Osteoblast (primary cell): ENCODE data around the gene LRRC46. TPM values are rescaled to one million over a fixed set of nuclear protein-coding genes. Genes with fewer than 3 reads are reported as not detected.

Source experiments
- DNase-seq: peaks from one replicate; pipeline ENCODE4 v3.0.0; 2011; ENCODE audit warnings: low spot score, mixed read lengths; ENCODE audit not compliant: insufficient read length; ENCODE audit errors: missing footprints
- H2AFZ ChIP-seq: 2 replicates; pipeline ENCODE4 v1.6.0; 2011; ENCODE audit warnings: mild to moderate bottlenecking, low read length
- H3K27ac ChIP-seq: 2 replicates; pipeline ENCODE4 v1.5.1; 2011; ENCODE audit warnings: mild to moderate bottlenecking, low read depth, low read length, moderate library complexity
- H3K27me3 ChIP-seq: 2 replicates; pipeline ENCODE4 v1.6.0; 2012; ENCODE audit warnings: mild to moderate bottlenecking, control low read depth, inconsistent platforms, low read length, moderate library complexity; ENCODE audit not compliant: insufficient read depth
- H3K36me3 ChIP-seq: 2 replicates; pipeline ENCODE4 v1.5.1; 2011; ENCODE audit warnings: mild to moderate bottlenecking, low read length, control low read depth, moderate library complexity; ENCODE audit not compliant: insufficient read depth
- H3K4me1 ChIP-seq: 2 replicates; pipeline ENCODE4 v1.5.1; 2011; ENCODE audit warnings: mild to moderate bottlenecking, low read length, control low read depth, moderate library complexity; ENCODE audit not compliant: insufficient read depth
- H3K4me2 ChIP-seq: 2 replicates; pipeline ENCODE4 v1.6.0; 2011; ENCODE audit warnings: mild to moderate bottlenecking, low read length; ENCODE audit not compliant: insufficient read depth
- H3K4me3 ChIP-seq: fragments of 200-600 bp; sonication (generic); 3 replicates; pipeline ENCODE4 v1.5.1; 2012; ENCODE audit warnings: mild to moderate bottlenecking, low read length, inconsistent platforms; ENCODE audit not compliant: insufficient read depth
- H3K79me2 ChIP-seq: 2 replicates; pipeline ENCODE4 v1.6.0; 2012; ENCODE audit warnings: mild to moderate bottlenecking, low read length, control low read depth, inconsistent platforms; ENCODE audit not compliant: insufficient read depth
- H3K9me3 ChIP-seq: 2 replicates; pipeline ENCODE4 v1.5.1; 2011; ENCODE audit warnings: low read depth, low read length, control low read depth
- H4K20me1 ChIP-seq: 2 replicates; pipeline ENCODE4 v1.6.0; 2012; ENCODE audit warnings: mild to moderate bottlenecking, low read length, control low read depth; ENCODE audit not compliant: insufficient read depth
- CTCF ChIP-seq: IDR thresholded peaks from 2 replicates; pipeline ENCODE4 v1.5.1; 2011; ENCODE audit warnings: mild to moderate bottlenecking, low read depth, low read length, moderate library complexity; ENCODE audit errors: extremely low read depth
- total RNA-seq: library from RNA; depleted of rRNA; stranded (reverse); fragments of >200 nt; gene quantifications from 2 replicates; pipeline ENCODE4 v1.2.3, GENCODE V29; 2012

The LRRC46 gene
- total RNA-seq, 1 donor, result not detected

GRCh38 chr17:47810200-47810821 is 21.2 kb upstream of the LRRC46 start:
- Histone ChIP-seq H3K27ac (peak overlapping the region; percentile 13), H3K4me1 (peaks cover 10% of the 10 kb centered on the region), H3K9me3 (no peaks in the 10 kb centered on the region), H4K20me1 (peaks cover 36% of the 10 kb centered on the region), H3K79me2 (no peaks in the 10 kb centered on the region), H3K27me3 (no peaks in the 10 kb centered on the region), H2AFZ (no peak overlapping the region), H3K4me2 (no peak overlapping the region), H3K36me3 (peaks cover 36% of the 10 kb centered on the region), H3K4me3 (no peak overlapping the region)
- peak; percentile 98 for DNase-seq
- no peak for TF ChIP-seq CTCF

GRCh38 chr17:47810901-47811635 is 20.4 kb upstream of the LRRC46 start:
- H2AFZ ChIP-seq, result no peak overlapping the region
- no peak for DNase-seq
- peaks cover 36% of the 10 kb centered on the region for H4K20me1 ChIP-seq
- H3K4me3 ChIP-seq, result no peak overlapping the region
- H3K27me3 ChIP-seq, result no peaks in the 10 kb centered on the region
- no peaks in the 10 kb centered on the region for H3K9me3 ChIP-seq
- no peaks in the 10 kb centered on the region for H3K79me2 ChIP-seq
- peaks cover 36% of the 10 kb centered on the region for H3K36me3 ChIP-seq
- no peak overlapping the region for H3K4me2 ChIP-seq
- peak overlapping the region; percentile 13 for H3K27ac ChIP-seq
- no peak for TF ChIP-seq CTCF
- peaks cover 10% of the 10 kb centered on the region for H3K4me1 ChIP-seq

- peaks cover 36% of the 10 kb centered on the region for H4K20me1 ChIP-seq
- no peaks in the 10 kb centered on the region for H3K79me2 ChIP-seq
- peaks cover 10% of the 10 kb centered on the region for H3K4me1 ChIP-seq
- no peak overlapping the region for H3K27ac ChIP-seq
- no peaks in the 10 kb centered on the region for H3K27me3 ChIP-seq
- H3K36me3 ChIP-seq, result peaks cover 36% of the 10 kb centered on the region
- DNase-seq, result no peak
- H3K9me3 ChIP-seq, result no peaks in the 10 kb centered on the region
- TF ChIP-seq CTCF, result no peak
- H3K4me2 ChIP-seq, result no peak overlapping the region
- H3K4me3 ChIP-seq, result no peak overlapping the region
- H2AFZ ChIP-seq, result no peak overlapping the region
Observed at GRCh38 chr17:47811709-47812108, 19.8 kb upstream of the LRRC46 start.

GRCh38 chr17:47812146-47812920 is 19.1 kb upstream of the LRRC46 start:
- Histone ChIP-seq H3K36me3 (peaks cover 31% of the 10 kb centered on the region), H2AFZ (no peak overlapping the region), H3K9me3 (no peaks in the 10 kb centered on the region), H3K4me3 (no peak overlapping the region), H3K27ac (no peak overlapping the region), H3K27me3 (no peaks in the 10 kb centered on the region), H4K20me1 (peaks cover 31% of the 10 kb centered on the region), H3K79me2 (no peaks in the 10 kb centered on the region), H3K4me2 (no peak overlapping the region), H3K4me1 (peaks cover 10% of the 10 kb centered on the region)
- DNase-seq, result no peak
- TF ChIP-seq CTCF, result no peak
